ENCODE data around the gene MGST2.

MGST2 gene

GRCh38 chr4:139704915-139705485, 39.4 kb downstream of the MGST2 start:
- no peak for TF ChIP-seq CTCF (IDR thresholded peaks at IDR 0.05; ENCODE audit: borderline replicate concordance, insufficient read depth, low read depth, low read length)
- no peak overlapping the region for H3K4me3 ChIP-seq (ENCODE audit: low read depth, low read length)

GRCh38 chr4:139709660-139710059, 44.0 kb downstream of the MGST2 start:
- no peak for TF ChIP-seq CTCF (IDR thresholded peaks at IDR 0.05; ENCODE audit: borderline replicate concordance, insufficient read depth, low read depth, low read length)
- H3K4me3 ChIP-seq (ENCODE audit: low read depth, low read length) = no peak overlapping the region

DNA sequence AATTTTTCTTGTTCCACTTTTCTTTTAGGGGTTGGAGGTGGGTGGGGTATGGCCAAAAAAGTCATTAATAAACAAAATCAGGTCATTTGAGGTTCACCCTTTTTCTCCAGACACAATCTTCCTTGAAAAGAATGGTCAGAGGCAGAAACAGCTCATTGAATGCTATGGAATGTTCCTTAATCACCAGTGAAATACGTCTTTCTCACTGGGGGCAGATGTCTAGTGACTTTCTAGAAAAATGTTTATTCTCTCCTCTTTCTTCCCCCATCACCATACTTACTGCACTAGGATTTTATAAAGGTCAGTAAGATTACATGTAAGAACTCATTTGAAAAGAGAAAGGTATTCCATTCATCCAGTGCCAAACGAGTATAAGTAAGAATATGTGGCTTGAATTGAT, 44.5 kb downstream of the MGST2 start:
- no peak for TF ChIP-seq CTCF (IDR thresholded peaks at IDR 0.05; ENCODE audit: borderline replicate concordance, insufficient read depth, low read depth, low read length)
- H3K4me3 ChIP-seq (ENCODE audit: low read depth, low read length) = no peak overlapping the region

DNA sequence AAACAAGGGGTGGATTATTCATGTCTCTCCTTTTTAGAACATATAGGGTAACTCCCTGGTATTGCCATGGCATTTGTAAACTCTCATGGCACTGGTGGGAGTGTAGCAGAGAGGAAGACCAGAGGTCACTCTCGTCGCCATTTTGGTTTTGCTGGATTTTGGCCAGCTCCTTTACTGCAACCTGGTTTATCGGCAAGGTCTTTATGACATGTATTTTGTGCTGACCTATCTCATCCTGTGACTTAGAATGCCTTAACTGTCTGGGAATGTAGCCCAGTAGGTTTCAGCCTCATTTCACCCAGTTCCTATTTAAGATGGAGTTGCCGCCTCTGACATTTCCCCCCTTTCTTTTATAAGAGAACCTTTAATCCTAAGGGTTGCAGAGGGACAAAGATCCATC, 45.8 kb downstream of the MGST2 start:
- TF ChIP-seq CTCF (IDR thresholded peaks at IDR 0.05; ENCODE audit: borderline replicate concordance, insufficient read depth, low read depth, low read length) = no peak
- no peak overlapping the region for H3K4me3 ChIP-seq (ENCODE audit: low read depth, low read length)

GRCh38 chr4:139712882-139713281, 47.3 kb downstream of the MGST2 start:
- TF ChIP-seq CTCF (IDR thresholded peaks at IDR 0.05; ENCODE audit: borderline replicate concordance, insufficient read depth, low read depth, low read length) = no peak
- H3K4me3 ChIP-seq (ENCODE audit: low read depth, low read length) = no peak overlapping the region

DNA sequence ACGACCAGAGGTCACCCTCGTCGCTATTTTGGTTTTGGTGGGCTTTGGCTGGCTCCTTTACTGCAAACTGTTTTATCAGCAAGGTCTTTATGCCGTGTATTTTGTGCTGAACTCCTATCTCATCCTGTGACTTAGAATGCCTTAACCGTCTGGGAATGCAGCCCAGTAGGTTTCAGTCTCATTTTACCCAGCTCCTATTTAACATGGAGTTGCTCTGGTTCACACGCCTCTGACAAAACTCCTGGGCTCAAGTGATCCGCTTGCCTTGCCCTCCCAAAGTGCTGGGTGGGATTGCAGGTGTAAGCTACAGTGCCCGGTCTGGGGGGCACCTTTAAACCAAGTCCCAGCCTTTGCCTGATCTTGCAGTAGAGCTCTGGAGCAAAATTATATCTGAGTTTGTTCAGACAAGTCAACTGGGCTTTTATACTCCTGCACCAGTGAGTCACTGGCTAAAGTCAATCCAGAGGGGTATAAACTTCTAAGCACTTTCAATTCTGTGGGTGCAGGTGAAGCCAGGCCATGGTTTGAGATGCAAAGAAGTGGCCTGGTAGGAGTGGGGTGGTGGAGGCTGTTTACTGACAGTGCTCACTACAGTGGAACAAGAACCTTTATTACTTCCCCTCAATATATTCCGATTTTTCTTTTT, 50.2 kb downstream of the MGST2 start:
- no peak for TF ChIP-seq CTCF (IDR thresholded peaks at IDR 0.05; ENCODE audit: borderline replicate concordance, insufficient read depth, low read depth, low read length)
- H3K4me3 ChIP-seq (ENCODE audit: low read depth, low read length) = no peak overlapping the region

- H3K4me3 ChIP-seq (ENCODE audit: low read depth, low read length) = no peak overlapping the region
- no peak for TF ChIP-seq CTCF (IDR thresholded peaks at IDR 0.05; ENCODE audit: borderline replicate concordance, insufficient read depth, low read depth, low read length)
These were observed 52.7 kb downstream of the MGST2 start for GRCh38 chr4:139718358-139718757.

Measured in GM12875 (cell line).